GM12865 (cell line): Measurements from ENCODE around the gene PRRG4.

Source experiments
- DNase-seq: peaks from one replicate; pipeline ENCODE4 v3.0.0; 2010; ENCODE audit warnings: low read depth
- H3K4me3 ChIP-seq: 2 replicates; pipeline ENCODE4 v1.5.1; 2011; ENCODE audit warnings: mild to moderate bottlenecking, low read depth, low read length, control low read depth
- CTCF ChIP-seq: IDR thresholded peaks from 2 replicates; pipeline ENCODE4 v1.5.1; 2011; ENCODE audit warnings: low read length, control low read depth, low read depth, inconsistent platforms; ENCODE audit not compliant: insufficient read depth; ENCODE audit errors: missing control alignments

The PRRG4 gene

GRCh38 chr11:32830796-32831195, 1.1 kb downstream of the PRRG4 start:
- DNase-seq, result no peak
- TF ChIP-seq CTCF, result no peak
- H3K4me3 ChIP-seq, result no peak overlapping the region

GRCh38 chr11:32831221-32831620, 1.5 kb downstream of the PRRG4 start:
- DNase-seq, result no peak
- TF ChIP-seq CTCF, result no peak
- H3K4me3 ChIP-seq, result no peak overlapping the region

GRCh38 chr11:32833921-32834320, 4.2 kb downstream of the PRRG4 start:
- no peak overlapping the region for H3K4me3 ChIP-seq
- no peak for TF ChIP-seq CTCF
- DNase-seq, result no peak

GRCh38 chr11:32836946-32837345, 7.2 kb downstream of the PRRG4 start:
- no peak for TF ChIP-seq CTCF
- no peak overlapping the region for H3K4me3 ChIP-seq
- no peak for DNase-seq

GRCh38 chr11:32838505-32839274, 9.0 kb downstream of the PRRG4 start:
- TF ChIP-seq CTCF, result no peak
- H3K4me3 ChIP-seq, result no peak overlapping the region
- DNase-seq, result no peak

- no peak for TF ChIP-seq CTCF
- DNase-seq, result no peak
- H3K4me3 ChIP-seq, result no peak overlapping the region
Observed at GRCh38 chr11:32839308-32839707, 9.6 kb downstream of the PRRG4 start.

GRCh38 chr11:32840587-32840986, 10.9 kb downstream of the PRRG4 start:
- no peak for DNase-seq
- TF ChIP-seq CTCF, result no peak
- no peak overlapping the region for H3K4me3 ChIP-seq
